Measurements from ENCODE around the gene YPEL1. TPM values are rescaled to one million over a fixed set of nuclear protein-coding genes. Genes with fewer than 3 reads are reported as not detected.
"Not testable (repeated sequence)": the region's sequence is repeated elsewhere in the genome, so short reads cannot be mapped to it uniquely, and the experiment has no call there.

Gene YPEL1
- total RNA-seq, 2 donors from 2014 or later = 2.2 to 2.9 TPM

DNA sequence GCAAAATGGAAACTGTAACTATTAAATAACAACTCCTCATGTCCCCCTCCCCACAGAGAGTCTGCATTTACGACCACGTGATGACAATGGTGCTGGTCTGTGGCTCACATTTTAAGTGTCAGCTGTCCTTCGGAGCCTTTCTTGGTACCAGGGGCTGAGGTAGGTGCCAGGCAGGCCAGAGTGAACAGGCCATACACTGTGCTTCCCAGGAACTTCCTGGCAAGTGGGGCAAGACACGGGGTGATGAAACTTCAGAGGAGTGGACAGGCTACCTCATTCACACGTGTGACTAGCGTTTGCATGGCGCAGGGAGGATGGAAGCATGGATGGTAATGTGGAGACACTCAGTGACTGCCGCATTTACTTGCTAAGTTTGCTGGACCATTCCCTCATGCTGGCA lies 10.4 kb upstream of the YPEL1 start:
- H3K36me3 ChIP-seq = no peaks in the 10 kb centered on the region
- no peaks in the 10 kb centered on the region for H3K4me1 ChIP-seq
- H3K9me3 ChIP-seq = no peaks in the 10 kb centered on the region
- H3K4me3 ChIP-seq = no peak overlapping the region
- DNase-seq = no peak
- no peaks in the 10 kb centered on the region for H3K27me3 ChIP-seq
- TF ChIP-seq, protein P1, sequence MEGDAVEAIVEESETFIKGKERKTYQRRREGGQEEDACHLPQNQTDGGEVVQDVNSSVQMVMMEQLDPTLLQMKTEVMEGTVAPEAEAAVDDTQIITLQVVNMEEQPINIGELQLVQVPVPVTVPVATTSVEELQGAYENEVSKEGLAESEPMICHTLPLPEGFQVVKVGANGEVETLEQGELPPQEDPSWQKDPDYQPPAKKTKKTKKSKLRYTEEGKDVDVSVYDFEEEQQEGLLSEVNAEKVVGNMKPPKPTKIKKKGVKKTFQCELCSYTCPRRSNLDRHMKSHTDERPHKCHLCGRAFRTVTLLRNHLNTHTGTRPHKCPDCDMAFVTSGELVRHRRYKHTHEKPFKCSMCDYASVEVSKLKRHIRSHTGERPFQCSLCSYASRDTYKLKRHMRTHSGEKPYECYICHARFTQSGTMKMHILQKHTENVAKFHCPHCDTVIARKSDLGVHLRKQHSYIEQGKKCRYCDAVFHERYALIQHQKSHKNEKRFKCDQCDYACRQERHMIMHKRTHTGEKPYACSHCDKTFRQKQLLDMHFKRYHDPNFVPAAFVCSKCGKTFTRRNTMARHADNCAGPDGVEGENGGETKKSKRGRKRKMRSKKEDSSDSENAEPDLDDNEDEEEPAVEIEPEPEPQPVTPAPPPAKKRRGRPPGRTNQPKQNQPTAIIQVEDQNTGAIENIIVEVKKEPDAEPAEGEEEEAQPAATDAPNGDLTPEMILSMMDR (IDR thresholded peaks at IDR 0.05) = no peak
- no peak overlapping the region for H3K27ac ChIP-seq
- H3K9ac ChIP-seq (ENCODE audit: low read depth in 2 of 2, low read length in 2 of 2) = no peak overlapping the region
- intact Hi-C loops (cut with DNase I) = no loop called here

- H3K4me3 ChIP-seq; H3K36me3 ChIP-seq; H3K9ac ChIP-seq (ENCODE audit: low read depth in 2 of 2, low read length in 2 of 2); intact Hi-C loops (cut with DNase I); DNase-seq; H3K4me1 ChIP-seq; H3K27me3 ChIP-seq; H3K9me3 ChIP-seq; H3K27ac ChIP-seq: not testable (repeated sequence)
Observed at GRCh38 chr22:21744917-21745316, 9.3 kb upstream of the YPEL1 start.

- Histone ChIP-seq H3K27ac (no peak overlapping the region), H3K27me3 (no peaks in the 10 kb centered on the region), H3K4me3 (no peak overlapping the region), H3K36me3 (no peaks in the 10 kb centered on the region), H3K9me3 (no peaks in the 10 kb centered on the region), H3K4me1 (no peaks in the 10 kb centered on the region), H3K9ac (ENCODE audit: low read depth in 2 of 2, low read length in 2 of 2) (no peak overlapping the region)
- no peak for DNase-seq
- intact Hi-C loops (cut with DNase I) = no loop called here
- TF ChIP-seq, protein P1 (IDR thresholded peaks at IDR 0.05) = no peak
Observed at GRCh38 chr22:21741790-21742189, 6.2 kb upstream of the YPEL1 start.

- no peak for DNase-seq
- Histone ChIP-seq H3K9ac (ENCODE audit: low read depth in 2 of 2, low read length in 2 of 2) (no peak overlapping the region), H3K27ac (no peak overlapping the region), H3K36me3 (no peaks in the 10 kb centered on the region), H3K27me3 (no peaks in the 10 kb centered on the region), H3K4me3 (no peak overlapping the region), H3K9me3 (no peaks in the 10 kb centered on the region), H3K4me1 (no peaks in the 10 kb centered on the region)
- intact Hi-C loops (cut with DNase I) = no loop called here
- TF ChIP-seq, protein P1 (IDR thresholded peaks at IDR 0.05) = no peak
Observed at GRCh38 chr22:21741059-21741458, 5.5 kb upstream of the YPEL1 start.

DNA sequence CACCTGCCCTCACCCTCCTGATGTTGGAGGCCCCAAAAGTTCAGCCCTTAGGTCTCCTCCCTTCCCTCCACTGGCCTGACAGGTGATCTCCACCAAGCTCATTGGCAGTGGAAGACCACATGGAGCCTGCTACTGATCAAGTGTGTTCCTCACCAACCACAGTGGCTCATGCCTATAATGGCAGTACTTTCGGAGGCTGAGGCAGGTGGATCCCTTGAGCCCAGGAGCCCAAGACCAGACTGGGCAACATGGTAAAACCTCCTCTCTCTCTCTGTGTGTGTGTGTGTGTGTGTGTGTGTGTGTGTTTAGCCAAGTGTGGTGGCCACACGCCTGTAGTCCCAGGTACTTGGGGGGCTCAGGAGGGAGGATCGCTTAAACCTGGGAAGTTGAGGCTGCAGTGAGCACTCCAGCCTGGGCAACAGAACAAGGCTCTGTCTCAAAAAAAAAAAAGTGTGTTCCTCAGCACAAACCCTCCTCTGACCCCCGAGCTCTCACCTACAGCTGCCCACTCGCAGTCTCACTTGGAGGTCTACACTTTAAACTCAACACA lies 4.3 kb upstream of the YPEL1 start:
- H3K9ac ChIP-seq (ENCODE audit: low read depth in 2 of 2, low read length in 2 of 2) = no peak overlapping the region
- no peaks in the 10 kb centered on the region for H3K36me3 ChIP-seq
- intact Hi-C loops (cut with DNase I) = no loop called here
- H3K4me3 ChIP-seq = no peak overlapping the region
- no peaks in the 10 kb centered on the region for H3K27me3 ChIP-seq
- no peak overlapping the region for H3K27ac ChIP-seq
- no peaks in the 10 kb centered on the region for H3K9me3 ChIP-seq
- no peaks in the 10 kb centered on the region for H3K4me1 ChIP-seq
- DNase-seq = no peak
- TF ChIP-seq, protein P1 (IDR thresholded peaks at IDR 0.05) = no peak

DNA sequence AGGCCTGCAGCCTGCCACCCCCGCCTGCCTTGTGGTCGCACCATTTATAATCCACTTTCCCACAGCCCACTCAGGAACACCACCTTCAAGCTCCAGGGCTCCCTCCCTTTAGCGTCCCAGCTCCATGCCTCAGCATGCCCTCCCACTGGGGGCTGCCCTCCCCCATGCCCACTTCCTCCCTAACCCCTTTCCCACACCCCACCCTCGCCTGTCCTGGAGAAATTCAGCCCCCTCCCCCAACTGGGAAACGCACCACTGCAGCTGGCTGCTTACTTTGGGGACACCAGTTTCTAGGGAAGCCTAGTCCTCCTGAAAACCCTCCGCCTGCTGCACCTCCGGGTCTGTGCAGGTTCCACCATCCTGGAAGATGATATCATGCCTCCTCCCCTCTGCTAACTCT lies 3.4 kb upstream of the YPEL1 start:
- intact Hi-C loops (cut with DNase I) = no loop called here
- Histone ChIP-seq H3K9ac (ENCODE audit: low read depth in 2 of 2, low read length in 2 of 2) (no peak overlapping the region), H3K4me1 (no peaks in the 10 kb centered on the region)

More for the DNA sequence above, 3.4 kb upstream of the YPEL1 start:
- H3K9me3 ChIP-seq = no peaks in the 10 kb centered on the region
- DNase-seq = no peak
- H3K4me3 ChIP-seq = no peak overlapping the region
- no peaks in the 10 kb centered on the region for H3K36me3 ChIP-seq
- TF ChIP-seq, protein P1 (IDR thresholded peaks at IDR 0.05) = no peak
- H3K27me3 ChIP-seq = no peaks in the 10 kb centered on the region
- no peak overlapping the region for H3K27ac ChIP-seq
